GM23338 (cell line): ENCODE measurements around the gene IGSF5. TPM values are rescaled to one million over a fixed set of nuclear protein-coding genes. Genes with fewer than 3 reads are reported as not detected.

Experiments
- ATAC-seq: fragments of 200-7000 bp; cut with Tn5 transposase; 3 replicates; pipeline ENCODE4 v1.9.1; 2020
- DNase-seq: peaks from one replicate; pipeline ENCODE4 v3.0.0-alpha.2; 2015; ENCODE audit warnings: low spot score
- H2AFZ ChIP-seq: fragments of 200-600 bp; sonication (generic); 2 replicates; pipeline ENCODE4 v1.8.0; 2016; ENCODE audit warnings: antibody characterized with exemption, mild to moderate bottlenecking, moderate library complexity
- H3F3A ChIP-seq: fragments of 200-600 bp; sonication (generic); replicated peaks from 2 replicates; pipeline ENCODE4 v1.8.0; 2017; ENCODE audit warnings: antibody characterized with exemption, mixed run types, low read depth
- H3K27ac ChIP-seq: fragments of 200-600 bp; sonication (generic); 2 replicates; pipeline ENCODE4 v1.6.1; 2016; ENCODE audit warnings: low read depth
- H3K27me3 ChIP-seq: fragments of 200-600 bp; sonication (generic); 2 replicates; pipeline ENCODE4 v1.8.0; 2016; ENCODE audit warnings: mild to moderate bottlenecking, mixed run types, moderate library complexity; ENCODE audit not compliant: insufficient read depth
- H3K36me3 ChIP-seq: fragments of 200-600 bp; sonication (generic); 2 replicates; pipeline ENCODE4 v1.8.0; 2016; ENCODE audit warnings: mild to moderate bottlenecking; ENCODE audit not compliant: insufficient read depth
- H3K4me1 ChIP-seq: fragments of 200-600 bp; sonication (generic); 2 replicates; pipeline ENCODE4 v1.8.0; 2016; ENCODE audit warnings: mild to moderate bottlenecking, moderate library complexity; ENCODE audit not compliant: insufficient read depth
- H3K4me2 ChIP-seq: fragments of 200-600 bp; sonication (generic); 2 replicates; pipeline ENCODE4 v1.7.1; 2017; ENCODE audit warnings: mixed run types
- H3K4me3 ChIP-seq: fragments of 200-600 bp; sonication (generic); 2 replicates; pipeline ENCODE4 v1.6.1; 2016; ENCODE audit warnings: mixed run types
- H3K79me2 ChIP-seq: fragments of 200-600 bp; sonication (generic); replicated peaks from 2 replicates; pipeline ENCODE4 v1.8.0; 2017; ENCODE audit warnings: mild to moderate bottlenecking; ENCODE audit not compliant: insufficient read depth
- H3K9me2 ChIP-seq: fragments of 200-600 bp; sonication (generic); 2 replicates; pipeline ENCODE4 v1.8.0; 2017; ENCODE audit not compliant: insufficient read depth
- H4K20me1 ChIP-seq: fragments of 200-600 bp; sonication (generic); replicated peaks from 2 replicates; pipeline ENCODE4 v1.8.0; 2017; ENCODE audit warnings: mild to moderate bottlenecking; ENCODE audit not compliant: insufficient read depth
- H3K27ac Mint-ChIP-seq: 2 replicates; pipeline ENCODE4 v1.8.0; 2020; ENCODE audit warnings: inconsistent platforms, mild to moderate bottlenecking, moderate library complexity, mixed read lengths
- H3K27me3 Mint-ChIP-seq: 3 replicates; pipeline ENCODE4 v1.8.0; 2022; ENCODE audit warnings: low read depth, mild to moderate bottlenecking, moderate library complexity, mixed read lengths, inconsistent platforms; ENCODE audit not compliant: insufficient read depth, poor library complexity
- H3K36me3 Mint-ChIP-seq: 3 replicates; pipeline ENCODE4 v1.8.0; 2021; ENCODE audit warnings: low read depth, mild to moderate bottlenecking, inconsistent platforms, moderate library complexity, mixed read lengths
- H3K4me1 Mint-ChIP-seq: 3 replicates; pipeline ENCODE4 v1.8.0; 2020; ENCODE audit warnings: mild to moderate bottlenecking, inconsistent platforms, mixed read lengths
- H3K4me3 Mint-ChIP-seq: 3 replicates; pipeline ENCODE4 v1.8.0; 2021; ENCODE audit warnings: moderate library complexity, mild to moderate bottlenecking, inconsistent platforms, mixed read lengths
- H3K9me3 Mint-ChIP-seq: 3 replicates; pipeline ENCODE4 v1.8.0; 2020; ENCODE audit warnings: moderate library complexity, mild to moderate bottlenecking, inconsistent platforms, mixed read lengths
- CREB1 ChIP-seq: fragments of 250-450 bp; sonication (Bioruptor Pico); IDR thresholded peaks from 2 replicates; pipeline ENCODE4 v1.5.0; 2020; ENCODE audit warnings: low read depth, mild to moderate bottlenecking, moderate library complexity
- EZH2 ChIP-seq: fragments of 200-600 bp; sonication (generic); IDR thresholded peaks from one replicate; pipeline ENCODE4 v1.8.0; 2017; ENCODE audit warnings: antibody characterized with exemption, mild to moderate bottlenecking, low read depth; ENCODE audit not compliant: unreplicated experiment
- JUNB ChIP-seq: IDR thresholded peaks from one replicate; pipeline ENCODE4 v1.6.1; 2016; ENCODE audit warnings: antibody characterized with exemption; ENCODE audit not compliant: unreplicated experiment
- NANOG ChIP-seq: IDR thresholded peaks from 2 replicates; pipeline ENCODE4 v1.6.1; 2016; ENCODE audit warnings: antibody characterized with exemption, borderline replicate concordance
- STAT1 ChIP-seq: IDR thresholded peaks from one replicate; pipeline ENCODE4 v1.6.1; 2016; ENCODE audit warnings: antibody characterized with exemption; ENCODE audit not compliant: unreplicated experiment
- ZNF114 ChIP-seq: fragments of 250-450 bp; sonication (Bioruptor Pico); IDR thresholded peaks from 2 replicates; pipeline ENCODE4 v1.5.0; 2020; ENCODE audit warnings: mild to moderate bottlenecking, moderate library complexity
- ZNF331 ChIP-seq: fragments of 250-450 bp; sonication (Bioruptor Pico); IDR thresholded peaks from 2 replicates; pipeline ENCODE4 v1.5.0; 2020; ENCODE audit warnings: low read depth, mild to moderate bottlenecking, moderate library complexity
- polyA plus RNA-seq: library from polyadenylated mRNA; unstranded; fragments of >200 nt; fragmentation: Nextera tagmentation; extraction: Ambion mirVana; gene quantifications from 2 replicates; pipeline ENCODE4 v1.2.1, GENCODE V29; 2016
- total RNA-seq: library from RNA; depleted of rRNA; stranded (reverse); fragments of >200 nt; shearing (Covaris generic); gene quantifications from 2 replicates; pipeline ENCODE4 v1.2.3, GENCODE V29; 2014
- TF ChIP-seq, protein P1 (sequence below): IDR thresholded peaks from one replicate; pipeline ENCODE4 v1.6.1; 2018; ENCODE audit warnings: antibody characterized with exemption; ENCODE audit not compliant: unreplicated experiment
- TF ChIP-seq, protein P2 (sequence below): IDR thresholded peaks from 2 replicates; pipeline ENCODE4 v1.6.1; 2016; ENCODE audit warnings: antibody characterized with exemption
- TF ChIP-seq, protein P3 (sequence below), 2 experiments: fragments of 200-600 bp in 1 of 2; sonication (generic) in 1 of 2; conservative IDR thresholded peaks; 2 replicates each; pipeline versions ENCODE4 v1.5.1 to v1.6.1; 2016 to 2017; ENCODE audit warnings: antibody characterized with exemption in 2 of 2, low read depth in 2 of 2, mild to moderate bottlenecking in 2 of 2, moderate library complexity in 1 of 2

Gene IGSF5
- total and polyA plus RNA-seq, 2 experiments from 2014 or later, result 4.4 to 10.1 TPM

DNA sequence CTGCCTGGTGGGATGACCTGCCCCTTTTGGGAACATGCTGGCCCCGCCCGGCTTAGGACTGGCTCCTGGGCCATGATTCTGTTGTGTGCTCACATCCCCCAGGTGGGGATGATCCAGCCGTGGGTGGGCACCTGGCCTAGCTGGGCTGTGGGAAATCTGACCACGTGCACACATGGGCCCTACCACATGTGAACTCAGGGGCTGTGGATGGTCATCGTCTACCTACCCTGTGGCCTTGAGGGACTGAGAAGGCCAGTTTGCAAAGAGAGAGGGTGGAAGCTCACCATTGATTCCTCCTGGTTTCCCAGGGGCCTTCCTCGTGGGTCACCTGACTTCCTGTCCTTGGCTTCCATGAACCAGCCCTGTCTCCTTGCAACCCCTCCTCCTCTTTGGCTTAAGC is 102.9 kb downstream of the IGSF5 start:
- Histone ChIP-seq H4K20me1 (no peaks in the 10 kb centered on the region), H3K79me2 (no peaks in the 10 kb centered on the region), H3K4me3 (no peak overlapping the region), H3K4me2 (no peak overlapping the region), H2AFZ (no peak overlapping the region), H3K36me3 (no peaks in the 10 kb centered on the region), H3K27ac (no peak overlapping the region), H3K27me3 (no peaks in the 10 kb centered on the region), H3K4me1 (no peaks in the 10 kb centered on the region), H3F3A (no peaks in the 10 kb centered on the region), H3K9me2 (peaks cover 22% of the 10 kb centered on the region; the same call in 1 of the 2 replicates)
- H3K4me3 Mint-ChIP-seq, result no peak overlapping the region
- H3K27ac Mint-ChIP-seq, result no peak overlapping the region
- TF ChIP-seq, protein P1, sequence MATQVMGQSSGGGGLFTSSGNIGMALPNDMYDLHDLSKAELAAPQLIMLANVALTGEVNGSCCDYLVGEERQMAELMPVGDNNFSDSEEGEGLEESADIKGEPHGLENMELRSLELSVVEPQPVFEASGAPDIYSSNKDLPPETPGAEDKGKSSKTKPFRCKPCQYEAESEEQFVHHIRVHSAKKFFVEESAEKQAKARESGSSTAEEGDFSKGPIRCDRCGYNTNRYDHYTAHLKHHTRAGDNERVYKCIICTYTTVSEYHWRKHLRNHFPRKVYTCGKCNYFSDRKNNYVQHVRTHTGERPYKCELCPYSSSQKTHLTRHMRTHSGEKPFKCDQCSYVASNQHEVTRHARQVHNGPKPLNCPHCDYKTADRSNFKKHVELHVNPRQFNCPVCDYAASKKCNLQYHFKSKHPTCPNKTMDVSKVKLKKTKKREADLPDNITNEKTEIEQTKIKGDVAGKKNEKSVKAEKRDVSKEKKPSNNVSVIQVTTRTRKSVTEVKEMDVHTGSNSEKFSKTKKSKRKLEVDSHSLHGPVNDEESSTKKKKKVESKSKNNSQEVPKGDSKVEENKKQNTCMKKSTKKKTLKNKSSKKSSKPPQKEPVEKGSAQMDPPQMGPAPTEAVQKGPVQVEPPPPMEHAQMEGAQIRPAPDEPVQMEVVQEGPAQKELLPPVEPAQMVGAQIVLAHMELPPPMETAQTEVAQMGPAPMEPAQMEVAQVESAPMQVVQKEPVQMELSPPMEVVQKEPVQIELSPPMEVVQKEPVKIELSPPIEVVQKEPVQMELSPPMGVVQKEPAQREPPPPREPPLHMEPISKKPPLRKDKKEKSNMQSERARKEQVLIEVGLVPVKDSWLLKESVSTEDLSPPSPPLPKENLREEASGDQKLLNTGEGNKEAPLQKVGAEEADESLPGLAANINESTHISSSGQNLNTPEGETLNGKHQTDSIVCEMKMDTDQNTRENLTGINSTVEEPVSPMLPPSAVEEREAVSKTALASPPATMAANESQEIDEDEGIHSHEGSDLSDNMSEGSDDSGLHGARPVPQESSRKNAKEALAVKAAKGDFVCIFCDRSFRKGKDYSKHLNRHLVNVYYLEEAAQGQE, result no peak
- TF ChIP-seq EZH2, result no peak
- no peak for TF ChIP-seq CREB1 (CRISPR knock-in tag)
- TF ChIP-seq ZNF331 (CRISPR knock-in tag), result no peak
- TF ChIP-seq ZNF114 (CRISPR knock-in tag), result no peak
- TF ChIP-seq JUNB, result no peak
- TF ChIP-seq NANOG, result no peak
- TF ChIP-seq, protein P2, sequence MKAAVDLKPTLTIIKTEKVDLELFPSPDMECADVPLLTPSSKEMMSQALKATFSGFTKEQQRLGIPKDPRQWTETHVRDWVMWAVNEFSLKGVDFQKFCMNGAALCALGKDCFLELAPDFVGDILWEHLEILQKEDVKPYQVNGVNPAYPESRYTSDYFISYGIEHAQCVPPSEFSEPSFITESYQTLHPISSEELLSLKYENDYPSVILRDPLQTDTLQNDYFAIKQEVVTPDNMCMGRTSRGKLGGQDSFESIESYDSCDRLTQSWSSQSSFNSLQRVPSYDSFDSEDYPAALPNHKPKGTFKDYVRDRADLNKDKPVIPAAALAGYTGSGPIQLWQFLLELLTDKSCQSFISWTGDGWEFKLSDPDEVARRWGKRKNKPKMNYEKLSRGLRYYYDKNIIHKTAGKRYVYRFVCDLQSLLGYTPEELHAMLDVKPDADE, result no peak
- TF ChIP-seq, protein P3, sequence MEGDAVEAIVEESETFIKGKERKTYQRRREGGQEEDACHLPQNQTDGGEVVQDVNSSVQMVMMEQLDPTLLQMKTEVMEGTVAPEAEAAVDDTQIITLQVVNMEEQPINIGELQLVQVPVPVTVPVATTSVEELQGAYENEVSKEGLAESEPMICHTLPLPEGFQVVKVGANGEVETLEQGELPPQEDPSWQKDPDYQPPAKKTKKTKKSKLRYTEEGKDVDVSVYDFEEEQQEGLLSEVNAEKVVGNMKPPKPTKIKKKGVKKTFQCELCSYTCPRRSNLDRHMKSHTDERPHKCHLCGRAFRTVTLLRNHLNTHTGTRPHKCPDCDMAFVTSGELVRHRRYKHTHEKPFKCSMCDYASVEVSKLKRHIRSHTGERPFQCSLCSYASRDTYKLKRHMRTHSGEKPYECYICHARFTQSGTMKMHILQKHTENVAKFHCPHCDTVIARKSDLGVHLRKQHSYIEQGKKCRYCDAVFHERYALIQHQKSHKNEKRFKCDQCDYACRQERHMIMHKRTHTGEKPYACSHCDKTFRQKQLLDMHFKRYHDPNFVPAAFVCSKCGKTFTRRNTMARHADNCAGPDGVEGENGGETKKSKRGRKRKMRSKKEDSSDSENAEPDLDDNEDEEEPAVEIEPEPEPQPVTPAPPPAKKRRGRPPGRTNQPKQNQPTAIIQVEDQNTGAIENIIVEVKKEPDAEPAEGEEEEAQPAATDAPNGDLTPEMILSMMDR (conservative IDR thresholded peaks at IDR 0.05; ENCODE audit: low read depth in 2 of 2), result no peak
- TF ChIP-seq STAT1, result no peak
- peaks cover 22% of the 10 kb centered on the region for H3K4me1 Mint-ChIP-seq
- H3K9me3 Mint-ChIP-seq, result no peaks in the 10 kb centered on the region; the same call in 2 of the 3 replicates
- H3K27me3 Mint-ChIP-seq, result peaks cover 10% of the 10 kb centered on the region
- ATAC-seq (no peak), DNase-seq (no peak)
- H3K36me3 Mint-ChIP-seq, result peaks cover 3% of the 10 kb centered on the region; the same call in 1 of the 3 replicates
